ENCODE data around the gene BABAM2.
"Not testable (repeated sequence)": the region's sequence is repeated elsewhere in the genome, so short reads cannot be mapped to it uniquely, and the experiment has no call there.

Gene BABAM2

DNA sequence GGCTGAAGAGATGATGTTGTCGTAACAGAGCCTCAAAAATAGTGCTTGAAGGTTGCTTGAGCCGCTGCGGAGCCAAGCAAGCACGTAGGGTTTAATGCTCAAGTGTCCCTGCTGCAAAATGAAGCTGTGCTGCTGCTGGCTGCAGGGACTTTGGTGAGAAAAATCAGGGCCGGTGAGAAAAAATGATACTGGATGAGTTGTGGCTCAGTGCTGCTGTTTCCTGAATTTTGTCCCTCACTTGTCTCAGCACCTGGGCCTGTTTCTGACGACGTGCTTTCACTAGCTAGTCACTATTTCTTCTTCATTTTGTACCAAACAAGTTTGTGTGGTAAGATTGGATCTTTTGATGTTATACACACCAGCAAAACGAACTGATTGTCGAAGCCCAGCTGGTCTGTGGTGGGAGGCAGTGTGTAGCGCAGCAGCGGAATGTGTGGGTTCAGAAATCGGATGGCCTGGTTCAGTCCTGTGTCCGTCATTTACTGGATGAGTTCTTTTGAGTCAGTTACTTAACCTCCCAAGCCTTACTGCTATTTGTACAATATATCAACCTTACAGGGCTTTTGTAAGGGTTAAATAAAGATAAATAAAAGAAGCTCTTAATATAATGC is 329.3 kb downstream of the BABAM2 start:
- no peak for DNase-seq

DNA sequence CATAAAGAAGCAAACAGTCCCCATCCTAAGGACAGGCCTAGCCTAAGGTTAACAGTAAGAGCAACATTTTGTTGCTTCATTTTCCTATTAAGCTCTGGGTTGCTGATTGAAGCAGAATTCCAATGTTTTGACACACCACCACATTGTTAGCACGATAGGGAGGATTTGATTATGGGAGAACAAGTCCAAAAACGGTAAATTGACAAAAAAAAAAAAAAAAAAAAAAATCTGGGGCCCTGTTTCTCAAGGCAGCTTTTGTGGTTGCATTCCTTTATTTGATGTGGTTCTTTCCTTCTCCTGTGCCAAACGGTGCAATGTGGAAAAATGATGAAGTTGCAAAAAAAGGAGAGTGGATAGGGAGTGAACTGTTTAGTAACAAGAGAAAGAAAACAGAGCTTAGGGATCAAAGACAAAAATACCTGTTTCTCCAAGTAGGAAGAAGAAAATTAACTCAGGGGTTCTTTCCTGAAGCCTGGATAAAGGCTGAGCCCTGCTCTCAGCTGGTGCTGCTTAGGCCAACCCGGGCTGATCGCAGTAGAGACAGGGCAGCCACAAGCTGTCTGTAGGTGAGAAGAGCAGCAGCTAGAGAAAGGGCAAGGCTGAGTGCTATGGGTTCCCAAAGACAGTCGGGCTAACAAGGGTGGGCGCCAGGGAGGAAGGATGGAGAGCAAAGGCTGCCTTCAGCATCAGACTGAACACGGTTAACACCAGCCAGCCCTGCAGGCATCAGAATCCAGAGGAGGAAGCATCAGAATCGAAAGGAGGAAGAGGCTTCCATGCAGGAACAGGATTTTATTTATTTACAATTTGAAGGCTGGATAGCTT is 334.3 kb downstream of the BABAM2 start:
- DNase-seq = no peak

DNA sequence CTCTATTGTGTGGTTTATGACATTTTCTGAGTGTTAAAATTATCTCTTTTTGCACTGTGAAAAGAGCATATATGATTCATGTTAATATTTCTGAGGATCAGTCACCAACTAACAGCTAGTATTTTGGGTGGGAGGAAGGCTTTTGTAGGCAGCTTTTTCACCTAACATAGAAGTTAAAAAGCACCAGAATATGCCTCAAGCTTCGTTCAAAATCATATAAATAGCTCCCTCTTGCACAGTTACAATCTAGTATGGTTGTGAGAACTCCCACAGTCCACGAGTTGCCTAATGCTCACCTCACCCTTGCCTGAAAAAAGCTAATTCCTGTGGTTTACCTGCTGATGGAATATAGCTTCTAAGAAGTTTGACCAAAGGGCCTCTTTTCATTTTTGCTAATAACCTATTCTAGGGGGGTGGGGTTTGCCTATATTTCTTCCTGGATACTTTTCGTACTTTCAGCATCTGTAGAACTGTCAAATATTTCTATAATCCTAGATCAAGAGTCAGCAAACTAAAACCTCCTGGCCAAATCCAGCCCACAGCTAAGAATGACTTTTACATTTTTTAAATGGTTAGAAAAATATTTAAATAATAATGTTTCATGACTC is 335.0 kb downstream of the BABAM2 start:
- DNase-seq = no peak

DNA sequence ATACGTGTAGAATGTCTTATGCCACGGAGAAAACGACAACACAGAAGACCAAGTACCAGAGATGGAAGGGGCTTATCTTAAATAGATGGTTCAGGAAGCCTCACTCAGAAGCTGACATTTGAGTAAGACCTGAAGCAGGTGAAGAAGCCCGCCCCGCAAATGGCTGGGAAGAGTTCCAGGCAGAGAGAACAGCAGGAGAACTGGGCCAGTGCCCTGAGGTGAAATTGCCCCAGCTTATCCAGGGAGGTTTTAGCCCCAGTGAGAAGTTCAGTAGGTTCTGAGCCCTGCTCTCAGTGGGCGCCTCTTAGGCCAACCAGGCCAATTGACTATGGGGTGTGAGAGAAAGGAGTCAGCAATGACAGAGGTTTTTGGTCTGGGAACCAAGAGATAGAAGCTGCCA is 336.0 kb downstream of the BABAM2 start:
- no peak for DNase-seq

DNA sequence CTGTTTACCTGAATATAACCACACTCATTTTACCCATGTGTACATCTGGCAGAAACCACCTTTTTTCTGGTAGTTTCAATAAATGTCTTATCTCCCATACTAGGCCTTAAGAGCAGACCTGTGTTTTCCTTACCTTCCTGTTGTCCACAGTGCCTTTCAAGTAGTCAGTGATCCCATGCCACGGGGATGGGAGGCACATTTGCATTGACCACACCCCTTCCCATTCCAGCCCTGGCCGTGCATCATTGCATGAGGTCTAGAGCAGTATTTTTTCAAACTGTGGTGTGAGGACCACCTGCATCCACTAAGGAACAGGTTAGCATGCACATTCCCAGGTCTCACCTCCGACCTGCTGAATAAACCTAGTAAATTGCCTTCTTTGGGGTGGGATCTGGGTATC is 337.0 kb downstream of the BABAM2 start:
- DNase-seq = no peak

DNA sequence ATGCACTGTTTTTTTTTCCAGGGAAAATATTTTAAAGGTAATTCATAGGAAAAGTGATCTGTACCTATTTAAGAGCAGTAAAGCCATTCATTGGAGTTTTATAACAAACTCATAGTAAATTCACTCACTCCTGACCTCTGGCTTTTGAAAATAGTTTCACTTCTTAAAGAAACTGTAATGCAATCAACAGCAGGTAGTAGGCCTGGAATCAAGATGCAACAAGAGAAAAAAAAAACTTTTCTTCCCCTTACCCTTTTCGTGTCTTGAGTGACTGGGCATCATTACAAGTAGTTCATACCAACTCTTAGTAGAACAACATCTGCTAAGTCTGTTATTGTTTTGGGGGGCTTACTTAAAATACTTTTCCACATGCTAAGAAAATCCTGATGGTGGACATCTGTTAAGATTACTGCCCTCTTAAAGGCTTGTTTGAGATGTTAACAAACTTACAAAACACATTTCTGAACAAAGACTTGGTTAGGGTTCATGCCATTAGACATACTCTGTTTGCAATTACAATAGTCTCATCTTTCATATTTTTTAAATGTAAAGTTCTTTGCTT is 338.0 kb downstream of the BABAM2 start:
- no peak for DNase-seq

DNA sequence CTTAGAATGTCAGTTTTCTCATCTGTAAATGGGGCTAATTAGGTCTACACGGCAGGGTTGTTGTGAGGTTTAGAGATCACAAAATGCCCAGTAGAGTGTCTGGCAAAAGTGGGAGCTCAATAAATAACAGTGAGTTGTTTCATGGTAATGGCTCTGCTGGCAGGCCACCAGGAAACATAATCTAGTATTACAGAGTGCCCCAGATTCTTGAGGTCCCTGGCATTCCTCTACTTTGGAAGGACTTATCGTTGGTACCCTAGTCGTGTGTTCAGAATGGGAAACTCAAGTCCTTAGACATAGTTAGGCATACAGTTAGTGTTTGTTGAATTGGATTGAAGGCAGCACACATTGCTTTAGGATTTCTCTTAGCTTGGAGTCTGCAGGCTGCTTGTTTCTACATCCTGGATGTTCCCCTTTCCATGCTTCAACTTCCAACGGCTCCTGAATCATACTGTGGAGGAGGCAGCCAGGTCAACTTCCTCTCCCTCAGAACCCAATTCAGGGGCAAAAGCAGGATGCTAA is 340.6 kb downstream of the BABAM2 start:
- DNase-seq = no peak

DNA sequence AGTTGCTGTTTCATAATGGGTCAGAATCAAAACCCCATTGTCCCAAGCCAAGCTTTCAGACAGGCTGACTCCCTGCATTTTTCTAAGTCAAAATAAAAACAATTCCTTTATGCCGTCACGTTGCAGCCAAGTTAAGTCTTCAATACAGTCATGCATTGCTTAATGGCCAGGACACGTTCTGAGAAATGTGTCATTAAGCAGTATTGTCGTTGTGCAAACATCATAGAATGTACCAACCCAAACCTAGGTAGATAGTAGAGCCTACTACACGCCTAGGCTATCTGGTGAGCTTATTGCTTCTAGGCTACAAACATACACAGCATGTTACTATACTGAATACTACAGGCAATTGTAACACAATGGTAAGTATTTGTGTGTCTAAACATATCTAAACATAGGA is 341.8 kb downstream of the BABAM2 start:
- DNase-seq = no peak

DNA sequence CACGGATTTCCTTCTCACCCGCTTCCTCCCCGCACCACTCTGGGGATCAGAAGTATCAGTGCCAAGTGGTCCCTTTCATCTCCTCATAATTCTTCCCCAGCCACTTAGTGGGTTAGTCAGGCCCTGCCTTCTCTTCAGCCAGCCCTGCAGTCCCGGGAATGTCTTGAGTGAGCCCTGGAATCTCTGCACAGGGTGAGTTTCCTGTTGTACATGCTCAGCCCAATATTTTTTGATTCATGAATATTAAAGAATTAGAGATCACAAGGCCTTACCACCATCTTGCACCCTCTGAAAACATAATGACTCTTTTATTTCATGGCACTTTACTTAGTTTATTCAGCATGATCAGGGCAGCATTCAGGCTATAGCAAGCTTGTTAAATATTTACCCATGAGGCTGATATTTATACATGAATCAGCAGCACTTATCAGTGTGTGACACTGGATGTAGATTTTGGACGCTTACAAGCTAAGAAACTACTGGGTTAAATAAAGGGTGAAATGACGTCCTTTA is 342.7 kb downstream of the BABAM2 start:
- DNase-seq = no peak

DNA sequence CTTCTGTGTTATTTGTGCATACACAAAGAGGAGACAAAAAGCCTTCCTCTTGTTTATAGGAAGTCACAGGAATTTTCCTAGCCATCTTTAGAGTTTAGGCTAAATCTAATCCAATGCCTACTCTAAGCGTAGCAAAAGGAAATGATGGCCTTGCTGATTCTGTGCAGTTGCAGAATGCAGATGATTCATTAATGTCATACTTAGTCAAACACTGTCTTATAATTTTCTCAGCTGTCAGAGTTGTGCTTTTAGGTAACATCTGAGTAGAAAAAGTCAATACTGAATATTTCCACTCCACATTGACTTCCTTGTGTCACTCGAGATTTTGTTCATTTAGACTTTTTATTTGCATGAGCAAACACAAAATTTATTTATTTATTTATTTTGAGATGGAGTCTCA is 344.3 kb downstream of the BABAM2 start:
- no peak for DNase-seq

DNA sequence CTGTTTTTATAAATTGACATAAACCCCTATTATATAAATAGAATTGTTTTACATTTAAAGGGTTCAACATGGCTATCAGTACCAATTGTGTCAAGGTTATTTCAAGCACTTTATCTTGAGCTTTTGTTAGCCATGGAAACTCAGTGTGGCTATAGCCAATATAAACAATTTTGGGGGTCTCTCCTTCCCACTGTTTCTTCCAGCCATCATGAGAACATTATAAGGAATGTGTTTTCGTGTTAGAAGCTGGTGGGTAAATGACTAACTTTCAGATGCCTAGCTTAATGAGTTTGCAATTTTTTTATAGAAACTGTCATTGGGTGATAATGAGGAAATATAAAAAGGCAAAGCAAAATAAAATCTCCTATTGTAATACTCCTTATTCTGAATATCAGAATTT is 348.7 kb downstream of the BABAM2 start:
- DNase-seq = no peak

DNA sequence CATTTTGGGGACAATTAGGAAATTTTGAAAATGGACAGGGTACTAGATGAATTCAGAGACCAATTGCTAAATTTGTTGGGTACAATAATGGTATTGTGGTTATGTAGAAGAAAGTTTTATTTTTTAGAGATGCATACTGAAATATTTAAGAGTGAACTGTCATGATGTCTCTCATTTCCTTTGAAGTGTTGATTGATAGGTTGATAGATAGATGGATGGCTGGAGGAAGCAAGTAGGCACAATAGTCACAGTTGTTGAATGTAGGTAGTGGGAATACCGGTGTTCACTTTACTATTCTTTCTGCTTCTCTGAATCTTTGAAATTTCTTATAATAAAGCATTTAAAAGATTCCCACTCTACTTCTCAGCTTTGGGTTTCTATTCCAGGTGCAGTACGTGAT is 350.4 kb downstream of the BABAM2 start:
- no peak for DNase-seq

DNA sequence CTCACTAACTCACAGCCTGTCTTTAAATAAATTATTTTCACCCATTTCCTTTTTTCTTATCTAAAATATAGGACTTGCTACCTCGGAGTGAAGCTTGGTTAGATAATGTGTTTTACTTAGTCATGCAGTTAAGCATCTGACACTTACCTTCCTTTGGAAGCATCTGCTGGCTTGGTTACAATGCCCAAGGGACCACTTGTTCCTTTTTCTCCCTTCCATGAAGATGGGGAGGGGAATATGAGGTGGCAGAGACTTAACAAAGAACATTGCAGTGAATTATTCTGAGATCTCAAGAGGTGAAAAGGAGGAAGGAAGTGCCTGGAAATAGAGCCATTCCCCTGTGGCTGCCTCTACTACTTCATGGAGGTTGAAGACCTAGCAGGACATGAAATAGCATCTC is 356.8 kb downstream of the BABAM2 start:
- no peak for DNase-seq

DNA sequence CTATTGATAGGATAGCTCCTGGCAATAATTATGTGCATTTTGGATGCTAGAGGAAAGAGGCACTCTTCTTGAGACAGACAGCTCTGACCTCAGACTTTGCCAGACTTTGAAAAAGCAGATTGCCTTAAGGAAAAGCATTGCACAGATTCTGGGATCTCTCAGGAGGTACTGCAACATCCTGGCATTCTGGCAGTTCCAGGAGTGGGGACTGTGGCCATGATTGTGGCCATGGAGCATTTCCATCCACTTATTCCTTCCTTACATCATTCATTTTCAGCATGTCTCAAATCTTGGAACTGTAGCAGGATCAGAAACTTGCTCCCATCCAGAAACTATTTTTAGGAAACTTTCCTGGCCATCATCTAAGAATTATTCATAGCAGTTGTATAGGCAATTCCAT is 357.2 kb downstream of the BABAM2 start:
- no peak for DNase-seq

DNA sequence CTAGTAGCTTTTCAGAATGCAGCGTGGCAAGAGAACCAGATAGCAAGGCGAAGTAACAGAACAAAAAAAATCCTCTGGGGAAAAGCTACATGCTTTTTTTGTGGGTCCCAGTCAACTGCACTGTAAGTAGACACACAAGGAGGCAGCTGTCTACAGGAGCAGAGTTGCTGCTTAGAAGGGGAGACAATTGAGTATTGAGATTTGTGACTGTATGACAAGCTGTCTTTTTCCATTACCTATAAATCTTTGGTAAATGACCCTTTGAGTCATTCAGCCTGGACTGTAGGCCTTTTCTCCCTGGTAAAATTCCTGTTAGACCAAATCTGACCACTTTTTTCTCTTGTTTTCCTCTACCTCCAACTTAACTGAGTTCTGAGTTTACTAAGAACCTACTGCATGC is 358.0 kb downstream of the BABAM2 start:
- DNase-seq = no peak

DNA sequence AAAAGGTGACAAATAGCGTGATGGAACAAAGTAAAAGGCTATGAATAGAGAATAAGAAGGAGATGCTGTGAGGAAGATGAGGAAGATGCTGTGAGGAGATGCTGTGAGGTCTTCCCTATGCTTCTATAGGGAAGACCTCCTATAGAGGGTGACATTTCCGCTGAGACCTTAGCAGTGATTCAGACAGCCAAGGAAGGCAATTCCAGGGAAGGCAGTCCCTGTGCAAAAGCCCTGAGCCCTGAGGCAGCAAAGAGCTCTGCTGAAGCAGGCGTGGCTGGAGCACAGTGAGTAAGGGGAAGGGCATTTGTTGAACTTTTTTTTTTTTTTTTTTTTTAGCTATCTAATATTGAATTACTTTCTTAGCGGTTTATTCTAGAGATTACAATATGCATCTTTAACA is 359.5 kb downstream of the BABAM2 start:
- DNase-seq = no peak

DNA sequence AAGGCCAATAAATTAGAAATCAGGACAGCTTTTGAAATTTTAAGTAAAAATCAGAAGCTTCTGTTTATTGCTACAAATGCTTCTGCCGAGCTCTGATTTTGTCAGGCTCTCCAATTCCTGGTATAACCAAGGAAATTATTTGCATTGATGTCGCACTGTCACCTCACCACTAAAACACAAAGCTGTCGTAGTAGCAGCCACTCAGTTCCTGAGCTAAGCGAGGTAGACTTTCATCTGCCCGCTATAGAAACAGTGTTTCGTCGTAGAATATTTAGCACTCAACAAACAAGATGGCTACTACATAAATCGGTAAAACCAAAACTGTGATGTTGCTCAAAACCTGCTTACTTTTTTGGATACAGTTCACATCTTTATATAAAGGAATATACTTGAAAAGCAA is 360.8 kb downstream of the BABAM2 start:
- DNase-seq = no peak

DNA sequence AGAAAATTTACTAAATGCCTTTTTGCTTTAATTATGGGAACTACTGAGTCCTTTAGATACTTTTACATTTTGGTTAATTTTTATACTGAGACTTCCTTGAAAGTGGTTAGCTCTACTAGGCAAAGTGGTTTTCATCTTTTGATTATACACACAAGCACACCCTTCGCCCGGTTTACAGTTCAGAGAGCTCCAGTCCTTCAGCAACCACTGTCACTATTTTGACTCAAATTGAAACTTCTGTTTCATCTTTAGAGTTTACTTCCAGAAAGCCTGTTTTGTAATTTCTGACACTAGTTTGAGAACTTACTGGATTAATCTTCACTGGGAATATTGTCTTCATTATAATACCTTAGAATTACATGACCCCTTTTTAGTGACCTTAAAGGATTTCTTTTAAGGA is 361.8 kb downstream of the BABAM2 start:
- no peak for DNase-seq

DNA sequence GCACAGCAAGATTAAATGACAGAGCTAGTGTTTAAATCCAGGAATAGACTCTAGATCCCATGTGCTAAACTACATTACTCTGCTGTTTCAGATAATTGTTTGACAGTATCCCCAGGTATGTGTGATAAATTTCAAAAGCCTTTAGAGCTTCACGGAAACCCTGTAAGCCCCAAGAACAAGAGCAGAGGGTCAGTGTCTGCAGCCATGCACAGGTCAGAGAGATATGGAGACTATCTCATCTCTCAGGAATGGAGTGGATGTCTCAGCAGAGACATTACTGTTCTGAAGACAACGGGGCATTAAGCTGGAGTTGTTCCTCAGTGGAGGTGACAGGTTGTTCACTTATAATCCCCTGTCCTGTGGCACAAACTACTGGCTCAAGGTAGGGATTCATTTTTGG is 363.0 kb downstream of the BABAM2 start:
- no peak for DNase-seq

DNA sequence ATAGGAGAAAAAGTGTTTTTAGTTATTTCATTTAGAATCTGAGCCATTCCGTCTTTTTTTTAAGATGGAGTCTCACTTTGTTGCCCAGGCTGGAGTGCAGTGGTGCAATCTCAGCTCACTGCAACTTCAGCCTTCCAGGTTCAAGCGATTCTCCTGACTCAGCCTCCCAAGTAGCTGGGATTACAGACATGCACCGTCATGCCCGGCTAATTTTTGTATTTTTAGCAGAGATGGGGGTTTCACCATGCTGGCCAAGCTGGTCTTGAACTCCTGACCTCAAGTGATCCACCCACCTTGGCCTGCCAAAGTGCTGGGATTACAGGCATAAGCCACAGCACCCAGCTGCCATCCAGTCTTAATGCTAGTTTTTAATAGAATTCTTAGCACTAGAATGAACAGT is 364.7 kb downstream of the BABAM2 start:
- DNase-seq = not testable (repeated sequence)

DNA sequence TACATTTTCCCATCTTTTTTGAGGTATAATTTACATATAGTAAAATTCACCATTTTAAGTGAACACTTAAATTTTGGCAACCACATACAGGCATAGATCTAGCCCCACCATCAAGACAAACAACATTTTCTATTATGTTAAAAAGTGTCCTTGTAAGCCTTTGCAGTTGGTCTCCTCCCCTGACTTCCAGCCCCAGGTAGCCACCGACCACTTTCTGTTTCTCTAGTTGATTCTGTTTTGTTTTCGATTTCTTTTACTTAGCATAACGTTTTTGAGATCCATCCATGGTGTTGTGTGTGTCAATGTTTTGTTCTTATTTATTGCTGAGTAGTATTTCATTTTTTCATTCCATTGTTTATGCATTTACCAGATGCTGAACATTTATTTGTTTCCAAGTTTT is 366.7 kb downstream of the BABAM2 start:
- DNase-seq = no peak

DNA sequence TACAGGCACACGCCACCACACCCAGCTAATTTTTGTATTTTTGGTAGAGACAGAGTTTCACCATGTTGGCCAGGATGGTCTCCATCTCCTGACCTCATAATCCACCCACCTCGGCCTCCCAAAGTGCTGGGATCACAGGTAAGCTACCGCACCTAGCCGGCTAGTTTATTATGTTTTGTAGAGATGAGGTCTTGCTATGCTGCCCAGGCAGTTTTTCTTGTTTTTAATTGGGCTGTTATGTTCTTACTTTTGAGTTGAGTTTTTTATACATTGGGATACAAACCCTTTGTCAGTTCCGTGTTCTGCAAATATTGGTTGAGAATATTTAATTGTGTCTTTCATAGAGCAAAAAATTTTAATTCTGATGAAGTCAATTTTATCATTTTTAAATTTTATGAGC is 368.7 kb downstream of the BABAM2 start:
- not testable (repeated sequence) for DNase-seq

DNA sequence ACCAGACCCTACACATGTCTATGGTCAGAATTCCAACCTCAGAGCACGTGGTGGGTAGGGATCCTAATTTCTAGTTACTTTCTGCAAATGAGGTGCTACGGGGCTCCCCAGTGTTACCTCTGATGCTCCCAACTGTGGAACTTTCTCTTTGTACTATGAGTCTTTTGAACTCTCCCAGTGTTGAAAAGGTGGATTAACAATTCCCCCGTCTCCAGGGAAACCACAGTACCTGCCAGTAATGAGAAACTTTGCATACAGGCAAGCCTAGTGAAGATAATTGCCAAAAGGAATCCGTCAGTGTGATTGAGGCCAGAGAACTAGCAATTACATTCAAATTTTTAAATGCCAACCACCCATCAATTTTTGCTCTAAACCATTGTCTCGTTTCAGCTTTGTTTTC is 373.2 kb downstream of the BABAM2 start:
- DNase-seq = no peak

DNA sequence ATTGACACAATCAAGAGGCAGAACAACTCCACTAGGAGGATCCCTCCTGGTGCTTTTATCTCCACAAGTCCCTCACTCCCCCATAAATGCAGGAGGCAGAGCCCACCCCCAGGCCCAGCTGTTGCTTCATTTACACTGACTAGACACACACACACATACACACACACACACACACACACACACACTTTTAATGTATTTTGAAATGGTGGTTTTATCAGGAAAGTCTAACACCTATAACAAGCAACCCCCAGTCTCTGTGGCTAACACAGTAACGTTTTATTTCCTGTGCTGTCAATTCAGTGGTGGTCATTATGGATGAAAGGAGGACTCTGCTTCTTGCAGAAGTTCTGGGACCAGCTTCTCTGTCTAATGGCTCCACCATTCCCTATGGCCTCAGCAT is 376.8 kb downstream of the BABAM2 start:
- no peak for DNase-seq
